Stimulated activated naive CD4-positive, alpha-beta T cell (primary cell): ENCODE measurements around the gene CRIP1.

Experiments used
- DNase-seq, 6 experiments: peaks; one replicate each; lab custom pipeline; 2025; lab: John Stamatoyannopoulos, UW

Gene CRIP1

DNA sequence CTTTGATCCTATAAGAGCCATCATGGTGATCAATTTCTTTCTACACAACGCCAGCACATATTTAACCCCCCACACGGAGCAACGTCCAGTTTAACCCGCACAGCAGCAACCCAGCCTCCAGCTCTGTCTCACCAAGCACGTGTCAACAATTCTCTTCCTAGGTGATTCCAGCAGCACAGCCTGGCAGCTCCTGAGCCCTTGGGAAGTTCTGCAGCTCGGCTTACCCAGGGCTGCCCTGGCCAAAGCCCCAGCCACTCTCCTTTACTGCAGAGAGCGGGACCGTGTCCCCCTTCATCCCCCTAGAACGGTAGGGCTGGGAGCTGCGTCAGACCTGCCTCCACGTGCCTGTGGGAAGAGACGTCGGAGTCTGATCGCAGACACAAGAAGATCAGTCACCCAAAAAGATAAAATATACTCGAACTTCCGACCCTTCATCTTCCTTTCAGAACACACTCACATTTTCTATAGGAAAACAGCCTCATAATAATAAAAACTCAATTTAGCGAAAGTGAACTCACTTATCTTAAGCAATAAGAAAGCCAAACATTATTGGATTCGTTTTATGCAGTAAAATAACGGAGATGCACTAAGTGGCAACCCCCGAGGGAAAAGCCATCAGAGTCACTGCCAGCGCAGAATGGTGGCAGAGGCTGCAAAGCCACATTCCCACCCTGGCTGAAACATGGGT, 47.3 kb downstream of the CRIP1 start:
- DNase-seq: no peak

DNA sequence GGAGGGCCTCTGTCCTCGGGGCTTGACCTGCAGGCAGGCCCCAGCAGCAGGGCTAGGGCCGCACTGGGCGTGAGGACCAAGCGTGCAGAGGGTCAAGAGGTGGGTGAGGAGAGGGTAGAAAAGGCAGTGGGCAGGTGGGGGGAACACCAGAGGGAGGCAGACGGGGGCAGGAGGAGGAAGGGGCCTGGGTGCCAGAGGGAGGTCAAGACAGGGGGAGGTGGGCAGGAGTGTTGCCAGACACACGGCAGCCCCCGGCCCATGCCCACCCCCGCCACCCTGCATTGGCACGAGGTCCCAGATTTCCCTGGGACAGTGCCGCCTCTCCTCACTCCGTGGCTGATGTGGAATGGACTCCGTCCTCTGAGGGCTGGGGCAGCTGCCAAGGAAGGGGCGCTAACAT, 47.9 kb downstream of the CRIP1 start:
- no peak for DNase-seq

DNA sequence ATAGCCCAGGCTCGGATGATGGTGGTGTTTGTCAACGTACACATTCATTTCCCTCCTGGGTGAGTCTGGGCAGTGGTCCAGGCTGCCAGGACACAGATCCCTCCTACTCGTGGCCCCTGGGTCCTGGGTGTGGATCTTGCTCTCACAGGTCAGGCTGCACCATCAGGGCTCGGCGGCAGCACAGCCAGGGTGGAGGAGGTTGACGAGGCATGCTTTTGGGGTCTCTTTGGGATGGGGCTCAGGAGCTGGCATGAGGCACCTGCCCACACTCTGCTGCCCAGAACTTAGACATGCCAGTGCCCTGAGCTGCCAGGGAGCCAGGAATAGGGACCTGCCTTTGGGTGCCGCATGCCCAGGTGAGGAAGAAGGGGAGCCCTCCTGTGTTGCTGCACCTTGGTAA, 49.4 kb downstream of the CRIP1 start:
- no peak for DNase-seq

DNA sequence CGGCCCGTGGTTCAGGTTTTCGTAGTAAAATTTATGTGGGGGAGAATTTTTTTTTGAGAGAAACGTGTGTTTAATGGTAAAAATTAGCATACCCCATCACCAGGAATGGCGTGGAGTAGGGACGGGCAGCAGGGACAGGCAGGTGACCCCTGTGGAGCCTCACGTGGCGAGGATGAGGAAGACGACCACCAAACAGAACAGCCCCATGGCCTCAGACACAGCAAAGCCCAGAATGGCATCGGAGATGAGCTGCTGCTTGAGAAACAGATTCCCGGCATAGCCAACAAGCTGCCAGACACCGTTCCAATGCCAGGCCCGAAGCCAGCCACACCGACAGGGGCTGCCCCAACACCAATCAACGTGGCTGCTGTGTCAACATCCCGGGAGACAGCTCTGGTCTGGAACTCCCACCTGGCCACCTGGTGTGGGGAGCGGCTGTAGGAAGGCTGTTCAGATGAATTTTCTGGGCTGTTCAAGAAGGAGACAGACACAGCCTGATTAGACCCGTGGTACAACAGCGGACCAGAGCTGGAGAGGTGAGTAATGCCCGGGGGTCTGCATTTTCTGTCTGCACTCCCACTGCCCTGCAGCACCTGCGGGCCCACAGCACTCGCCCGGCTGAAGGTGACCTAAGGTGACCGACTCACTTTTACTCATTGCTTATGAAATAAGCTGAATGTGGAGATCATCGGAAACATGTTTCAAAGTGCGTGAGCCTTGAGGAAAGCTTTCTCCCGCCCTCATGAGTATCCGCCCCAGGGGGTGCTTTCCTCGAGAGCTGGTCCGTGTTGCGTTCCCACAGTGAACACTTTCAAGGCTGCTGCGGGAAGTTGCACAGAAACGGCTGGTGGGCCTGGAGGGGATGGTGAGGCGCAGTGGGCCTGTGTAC, 50.2 kb downstream of the CRIP1 start:
- DNase-seq: no peak

DNA sequence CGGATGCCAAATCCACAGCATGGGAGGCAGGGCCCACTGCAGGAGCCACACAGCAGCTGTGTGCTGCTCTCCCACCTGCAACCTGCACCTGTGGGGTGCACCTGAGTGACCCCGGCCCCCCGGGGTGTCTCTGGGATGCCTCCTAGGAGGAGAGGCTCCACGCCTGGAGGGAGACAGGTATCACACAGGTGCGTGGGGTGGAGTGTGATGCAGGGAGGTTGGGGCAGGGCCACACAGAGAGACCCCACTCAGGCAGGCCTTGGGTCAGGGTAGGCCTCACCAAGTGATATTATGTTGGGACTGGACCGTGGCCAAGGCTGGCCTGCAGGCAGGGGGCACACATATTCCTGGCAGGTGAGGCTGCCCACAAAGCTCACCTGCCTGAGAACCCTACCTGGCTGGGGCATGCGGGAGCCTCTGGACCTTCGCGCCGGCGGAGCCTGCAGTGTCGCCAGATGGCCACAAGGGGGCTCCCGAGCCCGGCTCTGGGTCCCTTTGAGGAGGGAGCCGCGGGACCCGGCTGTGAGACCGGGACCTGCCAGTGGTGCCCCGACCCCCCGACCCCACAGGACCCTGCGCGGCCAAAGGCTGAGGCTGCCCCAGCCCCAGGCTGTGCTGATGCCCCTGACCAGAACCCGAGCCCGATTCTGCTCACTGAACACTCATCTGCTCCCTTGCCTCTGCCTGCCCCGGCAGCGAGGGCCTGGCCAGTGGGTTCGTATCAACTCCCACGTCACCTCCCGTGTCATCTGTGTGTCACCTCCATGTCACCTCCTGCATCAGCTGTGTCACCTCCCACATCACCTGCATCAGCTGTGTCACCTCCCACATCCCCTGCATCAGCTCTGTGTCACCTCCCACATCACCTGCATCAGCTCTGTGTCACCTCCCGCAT, 51.1 kb downstream of the CRIP1 start:
- DNase-seq: peak; percentile 17 to 74 (median 58)
